Activated T-cell treated with anti-CD3 and anti-CD28 coated beads, Interleukin-2, amount 50 U/mL, for 24 hours (primary cell): ENCODE data around the gene TRIP13.
"Not testable (repeated sequence)": the region's sequence is repeated elsewhere in the genome, so short reads cannot be mapped to it uniquely, and the experiment has no call there.

Source experiments
- DNase-seq: peaks from one replicate; pipeline ENCODE4 v3.0.0-alpha.2; 2020
- H3K27ac Mint-ChIP-seq: 2 replicates; pipeline ENCODE4 v1.8.0; 2020; ENCODE audit warnings: mild to moderate bottlenecking, mixed read lengths
- H3K27me3 Mint-ChIP-seq: 2 replicates; pipeline ENCODE4 v1.8.0; 2020; ENCODE audit warnings: mixed read lengths
- H3K36me3 Mint-ChIP-seq: 2 replicates; pipeline ENCODE4 v1.8.0; 2020; ENCODE audit warnings: low read depth, mixed read lengths
- H3K4me1 Mint-ChIP-seq: 2 replicates; pipeline ENCODE4 v1.8.0; 2020; ENCODE audit warnings: low read depth, mixed read lengths
- H3K4me3 Mint-ChIP-seq: 2 replicates; pipeline ENCODE4 v1.8.0; 2020; ENCODE audit warnings: mild to moderate bottlenecking, moderate library complexity, mixed read lengths
- H3K9me3 Mint-ChIP-seq: 2 replicates; pipeline ENCODE4 v1.8.0; 2020; ENCODE audit warnings: mixed read lengths

The TRIP13 gene

GRCh38 chr5:909994-910768 is 17.5 kb downstream of the TRIP13 start:
- no peak for DNase-seq
- Mint-ChIP-seq H3K27me3 (no peaks in the 10 kb centered on the region), H3K27ac (no peak overlapping the region), H3K9me3 (no peaks in the 10 kb centered on the region), H3K4me3 (no peak overlapping the region), H3K36me3 (peaks cover 96% of the 10 kb centered on the region), H3K4me1 (peaks cover 22% of the 10 kb centered on the region)

- Mint-ChIP-seq H3K27me3 (no peaks in the 10 kb centered on the region), H3K27ac (peak overlapping the region; percentile 33), H3K4me1 (peaks cover 22% of the 10 kb centered on the region), H3K4me3 (no peak overlapping the region), H3K9me3 (no peaks in the 10 kb centered on the region), H3K36me3 (peaks cover 95% of the 10 kb centered on the region)
- no peak for DNase-seq
Measured at GRCh38 chr5:910769-911160, 18.1 kb downstream of the TRIP13 start.

GRCh38 chr5:911601-912000 is 18.9 kb downstream of the TRIP13 start:
- no peak for DNase-seq
- H3K27me3 Mint-ChIP-seq = no peaks in the 10 kb centered on the region
- no peak overlapping the region for H3K4me3 Mint-ChIP-seq
- peak overlapping the region; percentile 85 for H3K27ac Mint-ChIP-seq
- peaks cover 97% of the 10 kb centered on the region for H3K36me3 Mint-ChIP-seq
- H3K4me1 Mint-ChIP-seq = peaks cover 22% of the 10 kb centered on the region
- H3K9me3 Mint-ChIP-seq = no peaks in the 10 kb centered on the region

GRCh38 chr5:912280-913091 is 19.8 kb downstream of the TRIP13 start:
- Mint-ChIP-seq H3K36me3 (peaks cover 98% of the 10 kb centered on the region), H3K27me3 (no peaks in the 10 kb centered on the region), H3K27ac (peak overlapping the region; percentile 85), H3K4me1 (peaks cover 22% of the 10 kb centered on the region), H3K9me3 (no peaks in the 10 kb centered on the region), H3K4me3 (peak overlapping the region; percentile 25)
- peak; percentile 76 for DNase-seq

- H3K9me3 Mint-ChIP-seq = no peaks in the 10 kb centered on the region
- H3K27me3 Mint-ChIP-seq = no peaks in the 10 kb centered on the region
- H3K27ac Mint-ChIP-seq = no peak overlapping the region
- no peak for DNase-seq
- H3K4me1 Mint-ChIP-seq = peaks cover 22% of the 10 kb centered on the region
- H3K4me3 Mint-ChIP-seq = no peak overlapping the region
- peaks cover 95% of the 10 kb centered on the region for H3K36me3 Mint-ChIP-seq
Measured at GRCh38 chr5:914174-914573, 21.5 kb downstream of the TRIP13 start.

- Mint-ChIP-seq H3K4me3 (no peak overlapping the region), H3K36me3 (peaks cover 93% of the 10 kb centered on the region), H3K27ac (no peak overlapping the region), H3K9me3 (no peaks in the 10 kb centered on the region), H3K4me1 (peaks cover 22% of the 10 kb centered on the region), H3K27me3 (no peaks in the 10 kb centered on the region)
- DNase-seq = no peak
Measured at GRCh38 chr5:914612-915011, 21.9 kb downstream of the TRIP13 start.

GRCh38 chr5:915346-915745 is 22.7 kb downstream of the TRIP13 start:
- not testable (repeated sequence) for H3K27ac Mint-ChIP-seq, H3K9me3 Mint-ChIP-seq, DNase-seq, H3K4me3 Mint-ChIP-seq, H3K27me3 Mint-ChIP-seq
- peaks cover 85% of the 10 kb centered on the region for H3K36me3 Mint-ChIP-seq
- H3K4me1 Mint-ChIP-seq = peaks cover 22% of the 10 kb centered on the region

GRCh38 chr5:915946-916345 is 23.3 kb downstream of the TRIP13 start:
- H3K27me3 Mint-ChIP-seq = no peaks in the 10 kb centered on the region
- H3K36me3 Mint-ChIP-seq = peaks cover 79% of the 10 kb centered on the region
- DNase-seq = no peak
- H3K4me3 Mint-ChIP-seq = no peak overlapping the region
- no peaks in the 10 kb centered on the region for H3K9me3 Mint-ChIP-seq
- peaks cover 22% of the 10 kb centered on the region for H3K4me1 Mint-ChIP-seq
- H3K27ac Mint-ChIP-seq = no peak overlapping the region

- Mint-ChIP-seq H3K36me3 (peaks cover 73% of the 10 kb centered on the region), H3K4me1 (peaks cover 18% of the 10 kb centered on the region), H3K27me3 (no peaks in the 10 kb centered on the region), H3K27ac (no peak overlapping the region), H3K9me3 (no peaks in the 10 kb centered on the region), H3K4me3 (no peak overlapping the region)
- no peak for DNase-seq
Measured at GRCh38 chr5:916441-917293, 24.0 kb downstream of the TRIP13 start.

GRCh38 chr5:918717-919116 is 26.0 kb downstream of the TRIP13 start:
- H3K4me3 Mint-ChIP-seq, DNase-seq, H3K9me3 Mint-ChIP-seq, H3K4me1 Mint-ChIP-seq, H3K27ac Mint-ChIP-seq, H3K27me3 Mint-ChIP-seq: not testable (repeated sequence)
- H3K36me3 Mint-ChIP-seq = peaks cover 53% of the 10 kb centered on the region

- Mint-ChIP-seq H3K4me3 (no peak overlapping the region), H3K27ac (no peak overlapping the region), H3K9me3 (no peaks in the 10 kb centered on the region), H3K36me3 (peaks cover 45% of the 10 kb centered on the region), H3K4me1 (peaks cover 11% of the 10 kb centered on the region), H3K27me3 (no peaks in the 10 kb centered on the region)
- DNase-seq = no peak
Measured at GRCh38 chr5:919356-920000, 26.8 kb downstream of the TRIP13 start.

GRCh38 chr5:920321-920720 is 27.6 kb downstream of the TRIP13 start:
- Mint-ChIP-seq H3K36me3 (peaks cover 37% of the 10 kb centered on the region), H3K27me3 (peaks cover 7% of the 10 kb centered on the region), H3K27ac (no peak overlapping the region), H3K4me3 (no peak overlapping the region), H3K9me3 (no peaks in the 10 kb centered on the region), H3K4me1 (peaks cover 19% of the 10 kb centered on the region)
- no peak for DNase-seq

GRCh38 chr5:921456-922435 is 29.1 kb downstream of the TRIP13 start:
- Mint-ChIP-seq H3K4me3 (no peak overlapping the region), H3K9me3 (no peaks in the 10 kb centered on the region), H3K27ac (no peak overlapping the region), H3K4me1 (peaks cover 30% of the 10 kb centered on the region), H3K36me3 (peaks cover 23% of the 10 kb centered on the region), H3K27me3 (peaks cover 20% of the 10 kb centered on the region)
- no peak for DNase-seq
